Nasal cavity respiratory epithelium epithelial cell of viscerocranial mucosa (primary cell): ENCODE data around the gene LIPE. TPM values are rescaled to one million over a fixed set of nuclear protein-coding genes. Genes with fewer than 3 reads are reported as not detected.

Experiments
- total RNA-seq: library from RNA; depleted of rRNA; stranded (reverse); fragments of >200 nt; gene quantifications from 2 replicates; pipeline ENCODE4 v1.2.3, GENCODE V29; 2014

Gene LIPE, protein sequence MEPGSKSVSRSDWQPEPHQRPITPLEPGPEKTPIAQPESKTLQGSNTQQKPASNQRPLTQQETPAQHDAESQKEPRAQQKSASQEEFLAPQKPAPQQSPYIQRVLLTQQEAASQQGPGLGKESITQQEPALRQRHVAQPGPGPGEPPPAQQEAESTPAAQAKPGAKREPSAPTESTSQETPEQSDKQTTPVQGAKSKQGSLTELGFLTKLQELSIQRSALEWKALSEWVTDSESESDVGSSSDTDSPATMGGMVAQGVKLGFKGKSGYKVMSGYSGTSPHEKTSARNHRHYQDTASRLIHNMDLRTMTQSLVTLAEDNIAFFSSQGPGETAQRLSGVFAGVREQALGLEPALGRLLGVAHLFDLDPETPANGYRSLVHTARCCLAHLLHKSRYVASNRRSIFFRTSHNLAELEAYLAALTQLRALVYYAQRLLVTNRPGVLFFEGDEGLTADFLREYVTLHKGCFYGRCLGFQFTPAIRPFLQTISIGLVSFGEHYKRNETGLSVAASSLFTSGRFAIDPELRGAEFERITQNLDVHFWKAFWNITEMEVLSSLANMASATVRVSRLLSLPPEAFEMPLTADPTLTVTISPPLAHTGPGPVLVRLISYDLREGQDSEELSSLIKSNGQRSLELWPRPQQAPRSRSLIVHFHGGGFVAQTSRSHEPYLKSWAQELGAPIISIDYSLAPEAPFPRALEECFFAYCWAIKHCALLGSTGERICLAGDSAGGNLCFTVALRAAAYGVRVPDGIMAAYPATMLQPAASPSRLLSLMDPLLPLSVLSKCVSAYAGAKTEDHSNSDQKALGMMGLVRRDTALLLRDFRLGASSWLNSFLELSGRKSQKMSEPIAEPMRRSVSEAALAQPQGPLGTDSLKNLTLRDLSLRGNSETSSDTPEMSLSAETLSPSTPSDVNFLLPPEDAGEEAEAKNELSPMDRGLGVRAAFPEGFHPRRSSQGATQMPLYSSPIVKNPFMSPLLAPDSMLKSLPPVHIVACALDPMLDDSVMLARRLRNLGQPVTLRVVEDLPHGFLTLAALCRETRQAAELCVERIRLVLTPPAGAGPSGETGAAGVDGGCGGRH
- 5.0 and 24.6 TPM in 2 replicates for total RNA-seq

DNA sequence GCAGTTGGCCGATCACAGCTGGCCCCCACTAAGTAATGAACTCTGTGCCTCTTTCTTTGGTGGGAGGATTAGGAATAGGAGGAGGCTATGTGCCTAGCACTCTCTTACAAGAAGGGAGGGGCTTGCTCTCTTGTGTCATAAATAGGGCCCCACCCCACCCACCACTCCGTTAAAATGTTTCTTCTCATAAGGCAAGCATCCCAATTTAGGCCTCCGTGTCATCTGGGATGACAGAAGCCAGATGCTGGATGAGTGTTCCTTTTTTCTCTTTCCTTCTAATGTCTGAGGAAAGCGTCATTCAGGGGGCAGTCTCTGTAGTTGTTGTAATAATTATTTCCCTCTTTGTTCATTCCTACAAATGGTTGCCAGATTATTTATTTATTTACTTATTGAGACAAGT, at the start of gene LIPE:
Gene LIPE (minus strand): TSS at position 76 of the 400 bp plus-strand sequence. CDS start 239 bp downstream, outside the sequence.

DNA sequence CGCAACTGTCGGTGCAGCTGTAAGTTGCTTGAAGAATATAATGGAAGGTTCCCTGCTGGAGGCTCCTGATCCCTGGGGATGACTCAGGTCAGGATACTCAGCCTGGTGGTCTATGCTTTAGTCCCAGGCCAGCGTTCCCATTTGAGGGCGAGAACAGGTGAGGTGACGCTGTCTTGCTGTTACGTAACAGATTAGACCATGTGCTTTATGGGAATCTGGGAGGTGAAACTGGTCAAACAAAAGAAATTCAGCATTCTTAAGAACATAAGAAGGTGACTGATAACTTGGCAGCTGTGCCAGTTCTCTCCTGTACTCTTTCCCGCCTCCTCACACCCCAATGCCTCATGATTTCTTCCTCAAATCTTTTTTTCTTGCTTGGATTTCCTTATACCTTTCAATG, 15.6 kb upstream of the LIPE start, which contains the start of gene CXCL17:
Gene CXCL17 (minus strand): TSS at position 114 of the 400 bp plus-strand sequence. CDS start 114 bp downstream, outside the sequence.

DNA sequence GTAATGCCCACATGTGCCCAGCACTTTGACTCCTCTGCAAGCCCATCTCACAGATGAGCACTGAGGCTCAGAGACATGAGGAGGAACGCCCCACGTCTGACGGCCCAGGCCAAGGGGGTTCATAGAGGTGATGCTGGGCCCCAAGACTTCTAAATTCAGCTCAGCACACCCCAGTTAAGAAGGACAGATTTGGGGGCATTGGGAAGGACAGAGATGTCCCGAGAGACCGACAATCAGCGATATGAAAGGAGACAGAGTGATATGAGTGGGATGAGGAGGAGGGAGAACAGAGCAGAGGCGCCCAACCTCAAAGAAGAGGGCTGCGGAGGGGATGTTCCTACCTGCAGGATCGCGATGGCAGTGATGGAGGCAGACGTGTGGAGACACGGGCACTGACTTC, 37.3 kb downstream of the LIPE start, which contains the start of gene CNFN:
Gene CNFN (minus strand): TSS at position 399 of the 400 bp plus-strand sequence. CDS start 1,260 bp downstream, outside the sequence.

Other genes starting within 250 kb of the LIPE start
- gene DEDD2, start 209.7 kb downstream of the LIPE start, total RNA-seq: 25.7 and 28.7 TPM in 2 replicates
- 8.2 and 13.2 TPM in 2 replicates for gene ZNF526, start 207.1 kb downstream of the LIPE start, total RNA-seq
- 15.7 and 34.8 TPM in 2 replicates for gene GSK3A, start 184.8 kb downstream of the LIPE start, total RNA-seq
- 15.0 and 25.1 TPM in 2 replicates for gene ERF, start 172.3 kb downstream of the LIPE start, total RNA-seq
- 12.3 and 50.7 TPM in 2 replicates for gene CIC, start 158.1 kb downstream of the LIPE start, total RNA-seq
- under 0.01 and 1.1 TPM in 2 replicates for gene PRR19, start 125.3 kb downstream of the LIPE start, total RNA-seq
- gene PAFAH1B3, start 124.8 kb downstream of the LIPE start, total RNA-seq: 16.1 and 45.3 TPM in 2 replicates
- gene TMEM145, start 114.1 kb downstream of the LIPE start, total RNA-seq: not detected in 2 replicates
- 14.7 and 61.8 TPM in 2 replicates for gene MEGF8, start 101.8 kb downstream of the LIPE start, total RNA-seq
- 0.36 and 13.7 TPM in 2 replicates for gene CNFN, start 37.1 kb downstream of the LIPE start, total RNA-seq
- gene CXCL17, start 15.6 kb upstream of the LIPE start, total RNA-seq: under 0.01 and 9.2 TPM in 2 replicates
- gene CEACAM1, start 101.1 kb upstream of the LIPE start, total RNA-seq: 1.4 and 6.3 TPM in 2 replicates
- not detected in 2 replicates for gene CEACAM8, start 167.5 kb upstream of the LIPE start, total RNA-seq